GM15510 (cell line): Measurements from ENCODE around the gene FBLIM1.

Experiments used
- POLR2A ChIP-seq: IDR thresholded peaks from 3 replicates; pipeline ENCODE4 v1.6.1; 2011; ENCODE audit warnings: borderline replicate concordance; ENCODE audit not compliant: insufficient read length; ENCODE audit errors: extremely low read depth

The FBLIM1 gene, protein sequence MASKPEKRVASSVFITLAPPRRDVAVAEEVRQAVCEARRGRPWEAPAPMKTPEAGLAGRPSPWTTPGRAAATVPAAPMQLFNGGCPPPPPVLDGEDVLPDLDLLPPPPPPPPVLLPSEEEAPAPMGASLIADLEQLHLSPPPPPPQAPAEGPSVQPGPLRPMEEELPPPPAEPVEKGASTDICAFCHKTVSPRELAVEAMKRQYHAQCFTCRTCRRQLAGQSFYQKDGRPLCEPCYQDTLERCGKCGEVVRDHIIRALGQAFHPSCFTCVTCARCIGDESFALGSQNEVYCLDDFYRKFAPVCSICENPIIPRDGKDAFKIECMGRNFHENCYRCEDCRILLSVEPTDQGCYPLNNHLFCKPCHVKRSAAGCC

DNA sequence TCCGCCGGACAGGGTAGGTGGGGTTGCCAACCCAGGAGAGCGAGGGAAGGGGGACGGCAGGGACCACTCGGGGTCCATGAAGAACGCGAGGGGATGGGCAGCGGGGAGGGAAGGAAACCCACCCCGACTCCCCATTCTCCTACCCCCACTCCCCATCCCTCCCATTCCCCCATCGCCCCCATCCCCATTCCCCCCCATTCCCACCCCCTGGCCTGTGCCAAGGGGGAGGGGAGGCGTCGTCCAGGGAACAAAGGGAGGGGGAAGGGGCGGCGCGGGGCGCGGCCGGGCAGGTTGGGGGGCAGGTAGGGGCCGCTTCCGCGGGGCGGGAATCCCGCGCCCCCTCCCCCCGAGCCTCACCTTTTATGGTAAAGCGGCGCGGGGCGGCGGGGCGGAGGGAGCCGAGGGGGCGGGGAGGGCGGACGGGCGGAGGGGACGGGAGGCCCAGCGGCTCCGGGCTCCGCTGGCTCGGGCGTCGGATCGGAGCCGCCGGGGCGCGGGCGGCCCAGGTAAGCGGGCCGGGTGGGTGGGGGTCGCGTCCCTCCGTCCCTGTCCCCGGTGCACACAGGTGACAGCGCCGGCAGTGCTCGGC, at the start of gene FBLIM1:
TSS of gene FBLIM1 (plus strand) at position 453 of the 589 bp plus-strand sequence. CDS start 6,189 bp downstream, outside the sequence.
- TF ChIP-seq POLR2A = no peak

GRCh38 chr1:15709226-15709625, 49.4 kb upstream of the FBLIM1 start:
- no peak for TF ChIP-seq POLR2A

DNA sequence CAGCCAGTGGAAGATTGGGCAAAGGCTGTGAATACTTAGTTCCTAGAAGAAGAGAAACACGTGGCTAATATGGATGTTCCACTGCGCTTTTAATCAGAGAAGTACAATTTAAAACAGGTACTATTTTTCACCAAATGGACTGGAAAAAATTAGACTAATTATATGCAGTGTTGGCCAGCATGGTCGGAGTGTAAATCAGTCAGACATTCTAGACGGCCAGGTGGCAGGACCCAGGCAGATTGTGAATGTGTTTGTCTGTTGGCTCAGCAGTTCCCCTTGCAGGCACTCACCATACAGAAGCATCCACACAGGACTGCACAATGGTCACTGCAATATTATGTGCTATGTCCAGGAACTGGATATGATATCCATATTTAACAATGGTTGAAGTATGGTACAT, 46.4 kb upstream of the FBLIM1 start:
- no peak for TF ChIP-seq POLR2A

- TF ChIP-seq POLR2A = no peak
Observed at GRCh38 chr1:15714406-15715136, 44.0 kb upstream of the FBLIM1 start.

DNA sequence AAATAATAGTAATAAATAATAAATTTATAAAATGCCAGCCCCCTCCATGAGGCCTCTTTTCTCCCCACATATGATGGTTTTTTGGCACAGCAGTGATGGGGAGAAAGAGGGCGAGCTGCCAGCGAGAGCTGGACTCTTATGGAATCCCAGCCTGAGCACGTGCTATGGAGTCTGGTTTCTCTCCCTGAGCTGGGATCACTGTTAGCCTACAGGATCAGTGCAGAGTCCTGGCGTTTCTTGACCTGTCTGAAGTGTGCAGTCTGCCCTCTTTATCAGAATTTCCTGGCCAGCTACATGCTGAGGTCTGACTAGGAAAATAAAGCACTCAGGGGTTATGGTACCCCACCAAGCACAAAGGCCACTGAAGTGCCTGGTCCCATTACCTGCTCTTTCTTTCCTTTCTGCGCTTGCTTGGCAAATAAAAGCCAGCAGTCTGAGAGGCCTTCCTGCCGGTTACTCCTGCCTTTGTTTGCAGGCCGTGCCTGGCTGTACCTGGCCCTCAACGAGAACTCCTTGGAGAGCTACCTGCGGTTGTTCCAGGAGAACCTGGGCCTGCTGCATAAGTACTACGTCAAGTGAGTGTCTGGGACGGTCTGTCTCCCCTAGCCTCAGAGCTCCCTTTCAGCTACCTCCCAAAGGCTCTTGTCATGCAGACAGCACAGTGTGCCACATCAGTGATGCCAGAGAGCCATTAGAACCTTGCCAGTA, 41.0 kb upstream of the FBLIM1 start:
- no peak for TF ChIP-seq POLR2A

GRCh38 chr1:15718199-15718601, 40.4 kb upstream of the FBLIM1 start:
- TF ChIP-seq POLR2A = no peak

- TF ChIP-seq POLR2A = no peak
Observed at GRCh38 chr1:15719381-15720120, 39.0 kb upstream of the FBLIM1 start.

GRCh38 chr1:15720861-15721260, 37.7 kb upstream of the FBLIM1 start:
- no peak for TF ChIP-seq POLR2A

- no peak for TF ChIP-seq POLR2A
Observed at GRCh38 chr1:15722411-15722810, 36.2 kb upstream of the FBLIM1 start.

DNA sequence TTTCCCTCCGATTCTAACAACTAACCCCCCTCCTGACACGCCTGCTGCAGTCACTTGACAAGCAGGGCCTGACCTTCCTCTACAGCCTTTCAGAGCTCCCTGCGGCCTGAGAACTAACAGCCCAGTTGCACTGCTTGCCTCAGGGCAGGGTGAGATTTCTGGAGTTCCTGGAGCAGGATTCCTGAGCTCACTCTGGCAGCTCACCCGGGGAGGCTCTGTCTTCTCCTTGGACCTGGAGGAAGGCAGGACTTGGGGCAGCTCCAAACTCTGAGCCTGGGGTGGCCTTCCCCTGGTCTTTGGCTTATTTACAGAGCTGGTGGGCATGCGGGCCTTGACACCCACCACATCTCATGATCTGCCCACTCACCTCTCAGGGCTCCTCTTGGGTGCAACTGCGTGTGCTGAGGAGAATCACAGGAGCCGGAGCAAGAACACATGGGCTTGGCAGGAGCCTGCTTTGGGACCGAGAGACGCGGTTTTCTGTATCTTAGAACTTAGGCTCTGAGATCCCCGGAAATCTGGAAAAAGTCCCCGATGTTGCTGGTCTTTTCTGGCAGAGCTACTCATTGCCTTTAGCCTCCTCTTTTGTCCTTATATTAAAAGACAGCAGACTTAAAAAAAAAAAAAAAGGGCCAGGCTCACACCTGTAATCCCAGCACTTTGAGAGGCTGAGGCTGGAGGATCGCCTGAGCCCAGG, 35.6 kb upstream of the FBLIM1 start:
- no peak for TF ChIP-seq POLR2A

- no peak for TF ChIP-seq POLR2A
Observed at GRCh38 chr1:15723631-15724246, 34.9 kb upstream of the FBLIM1 start.

DNA sequence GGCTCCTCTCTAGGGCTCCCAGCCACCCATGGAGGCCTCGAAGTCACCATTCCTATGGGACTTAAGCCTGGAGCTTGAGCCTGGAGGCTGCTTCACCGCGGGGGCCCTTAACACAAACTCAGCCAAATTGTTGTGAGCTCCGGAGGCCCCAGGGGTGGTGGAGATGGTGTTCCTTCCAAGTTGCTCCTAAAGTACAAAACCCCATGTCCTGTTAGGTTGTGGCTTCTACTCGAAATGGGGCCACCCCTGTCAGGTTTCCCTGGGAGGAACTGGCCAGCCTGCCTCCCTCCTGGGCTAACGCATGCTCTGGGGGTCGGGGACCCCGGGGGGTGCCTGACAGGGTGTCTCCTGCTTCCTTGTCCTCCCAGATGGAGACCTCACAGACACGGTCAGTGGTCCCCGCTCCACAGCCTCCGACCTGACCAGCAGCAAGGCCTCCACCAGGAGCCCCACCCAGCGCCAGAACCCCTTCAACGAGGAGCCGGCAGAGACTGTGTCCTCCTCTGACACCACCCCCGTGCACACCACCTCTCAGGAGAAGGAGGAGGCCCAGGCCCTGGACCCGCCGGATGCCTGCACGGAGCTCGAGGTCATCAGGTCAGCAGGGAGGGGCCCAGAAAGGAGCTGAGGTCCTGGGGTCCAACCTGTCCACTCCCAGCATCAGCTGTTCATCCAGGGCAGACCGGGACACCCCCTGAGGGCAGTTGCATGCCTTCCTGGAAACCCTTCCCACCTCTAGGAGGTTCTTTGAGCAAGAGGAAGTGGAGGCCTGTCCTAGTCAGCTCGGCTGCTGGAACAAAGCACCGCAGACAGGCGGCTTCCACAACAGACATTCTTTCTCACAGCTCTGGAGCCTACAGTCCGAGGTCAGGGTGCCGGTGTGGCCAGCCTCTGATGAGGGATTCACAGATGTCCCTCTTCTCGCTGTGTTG, 33.4 kb upstream of the FBLIM1 start:
- no peak for TF ChIP-seq POLR2A
